HL-60/S4 (cell line): Measurements from ENCODE around the gene APOA4.

Experiments used
- in situ Hi-C: fragments of 300-500 bp; cut with MboI; formaldehyde crosslinking; loops from 2 replicates; pipeline ENCODE4 v1.14.3; 2022; ENCODE audit warnings: low sequenced_read_pairs

Gene APOA4

GRCh38 chr11:116823031-116823843 is at the start of gene APOA4:
Gene APOA4, minus strand, starts transcription at chr11:116823304. Its CDS starts 113 bp downstream, at chr11:116823191.
- in situ Hi-C loops = no loop called here

- in situ Hi-C loops = loop anchor here (10.0 kb wide), 1 partner anchor 234 kb away; no protein-coding TSS in a partner anchor
These were observed 48.1 kb upstream of the APOA4 start for GRCh38 chr11:116871248-116871647.

GRCh38 chr11:116870054-116870453 is 47.0 kb upstream of the APOA4 start:
- in situ Hi-C loops = loop anchor here (10.0 kb wide), 1 partner anchor 235 kb away; no protein-coding TSS in a partner anchor

- in situ Hi-C loops = loop anchor here (10.0 kb wide), 1 partner anchor 235 kb away; no protein-coding TSS in a partner anchor
These were observed 46.5 kb upstream of the APOA4 start for GRCh38 chr11:116869610-116870009.

- in situ Hi-C loops = no loop called here
These were observed 45.0 kb upstream of the APOA4 start for GRCh38 chr11:116868066-116868465.

- in situ Hi-C loops = no loop called here
These were observed 44.5 kb upstream of the APOA4 start for GRCh38 chr11:116867619-116868018.

GRCh38 chr11:116866804-116867455 is 43.8 kb upstream of the APOA4 start:
- in situ Hi-C loops = no loop called here

GRCh38 chr11:116865696-116866095 is 42.6 kb upstream of the APOA4 start:
- in situ Hi-C loops = no loop called here

GRCh38 chr11:116864531-116864930 is 41.4 kb upstream of the APOA4 start:
- in situ Hi-C loops = no loop called here

GRCh38 chr11:116862951-116863350 is 39.8 kb upstream of the APOA4 start:
- in situ Hi-C loops = no loop called here

- in situ Hi-C loops = no loop called here
These were observed 39.1 kb upstream of the APOA4 start for GRCh38 chr11:116862185-116862584.

GRCh38 chr11:116861539-116861938 is 38.4 kb upstream of the APOA4 start:
- in situ Hi-C loops = no loop called here

GRCh38 chr11:116860303-116860702 is 37.2 kb upstream of the APOA4 start:
- in situ Hi-C loops = no loop called here

- in situ Hi-C loops = no loop called here
These were observed 36.1 kb upstream of the APOA4 start for GRCh38 chr11:116859175-116859574.

GRCh38 chr11:116857936-116858335 is 34.8 kb upstream of the APOA4 start:
- in situ Hi-C loops = no loop called here

GRCh38 chr11:116857316-116857715 is 34.2 kb upstream of the APOA4 start:
- in situ Hi-C loops = no loop called here

GRCh38 chr11:116856423-116856822 is 33.3 kb upstream of the APOA4 start:
- in situ Hi-C loops = no loop called here

- in situ Hi-C loops = no loop called here
These were observed 32.3 kb upstream of the APOA4 start for GRCh38 chr11:116855413-116855812.

GRCh38 chr11:116853461-116854073 is 30.5 kb upstream of the APOA4 start:
- in situ Hi-C loops = no loop called here

GRCh38 chr11:116852261-116853031 is 29.3 kb upstream of the APOA4 start:
- in situ Hi-C loops = no loop called here

GRCh38 chr11:116851626-116852025 is 28.5 kb upstream of the APOA4 start:
- in situ Hi-C loops = no loop called here
